Spleen (tissue), 11 donors: ENCODE data around the gene ATXN7. TPM values are rescaled to one million over a fixed set of nuclear protein-coding genes. Genes with fewer than 3 reads are reported as not detected.

Experiments used
- DNase-seq: peaks from one replicate; pipeline ENCODE4 v3.0.0-alpha.2; 2020
- H3K27ac ChIP-seq, 8 donors: fragments of 200-600 bp; sonication (generic) in 7 of 8; 1 replicate in 4 of 8; 2 replicates in 4 of 8; pipeline versions ENCODE4 v1.5.0 to v1.8.0; 2016 to 2021; ENCODE audit warnings: inconsistent platforms in 4 of 8, mild to moderate bottlenecking in 4 of 8, moderate library complexity in 1 of 8
- H3K27me3 ChIP-seq, 7 donors: fragments of 200-600 bp; sonication (generic) in 6 of 7; replicated peaks in 1 of 7; 1 replicate in 4 of 7; 2 replicates in 3 of 7; pipeline versions ENCODE4 v1.5.0 to v1.8.0; 2016 to 2021; ENCODE audit warnings: inconsistent platforms in 3 of 7, mild to moderate bottlenecking in 1 of 7
- H3K36me3 ChIP-seq, 6 donors: fragments of 200-600 bp; sonication (generic) in 5 of 6; 1 replicate in 4 of 6; 2 replicates in 2 of 6; pipeline versions ENCODE4 v1.5.0 to v1.8.0; 2016 to 2021; ENCODE audit warnings: inconsistent platforms in 2 of 6
- H3K4me1 ChIP-seq, 6 donors: fragments of 200-600 bp; sonication (generic) in 5 of 6; 1 replicate in 3 of 6; 2 replicates in 3 of 6; pipeline versions ENCODE4 v1.5.0 to v1.8.0; 2016 to 2021; ENCODE audit warnings: inconsistent platforms in 3 of 6
- H3K4me3 ChIP-seq, 8 donors: fragments of 200-600 bp; sonication (generic) in 7 of 8; 1 replicate in 4 of 8; 2 replicates in 4 of 8; pipeline versions ENCODE4 v1.5.0 to v1.8.0; 2016 to 2021; ENCODE audit warnings: inconsistent platforms in 4 of 8, mild to moderate bottlenecking in 4 of 8, moderate library complexity in 2 of 8
- H3K9me3 ChIP-seq, 8 donors: fragments of 200-600 bp; sonication (generic) in 7 of 8; 1 replicate in 4 of 8; 2 replicates in 4 of 8; pipeline versions ENCODE4 v1.5.0 to v1.8.0; 2016 to 2021; ENCODE audit warnings: inconsistent platforms in 4 of 8
- CTCF ChIP-seq, 11 experiments: fragments of 200-600 bp in 7 of 11; fragments of 450-650 bp in 4 of 11; sonication (generic) in 4 of 11; IDR thresholded peaks in 8 of 11; conservative IDR thresholded peaks in 3 of 11; 1 replicate in 7 of 11; 2 replicates in 4 of 11; pipeline versions ENCODE4 v1.4.0 to v1.8.0; 2016 to 2021; ENCODE audit warnings: antibody characterized with exemption in 11 of 11, inconsistent platforms in 4 of 11, mild to moderate bottlenecking in 1 of 11
- POLR2A ChIP-seq, 3 donors: fragments of 450-650 bp; IDR thresholded peaks; one replicate each; pipeline ENCODE4 v1.5.1; 2017; ENCODE audit warnings: antibody characterized with exemption in 3 of 3, mild to moderate bottlenecking in 1 of 3
- POLR2AphosphoS5 ChIP-seq, 3 donors: sonication (generic); formaldehyde crosslinking; IDR thresholded peaks; one replicate each; pipeline ENCODE4 v1.5.1; 2017; ENCODE audit warnings: antibody characterized with exemption in 3 of 3
- WGBS, 5 donors: extraction: QIAGEN DNeasy Blood & Tissue Kit in 3 of 5; methylation state at CpG; one replicate each; pipeline versions ENCODE4 v1.1.5 to v1.1.7; 2013 to 2018; 5-methylcytosine and 5-hydroxymethylcytosine counted together
- intact Hi-C: fragments of 100-400 bp; cut with DNase I; formaldehyde crosslinking; loops from one replicate; pipeline ENCODE4 v1.15.0; 2023; ENCODE audit warnings: low total_unique reads
- polyA plus RNA-seq, 3 donors: library from polyadenylated mRNA; stranded (reverse); fragments of 200-250 nt; gene quantifications; one replicate each; pipeline ENCODE4 v1.2.1, GENCODE V29; 2013
- total RNA-seq, 7 donors: library from RNA; depleted of rRNA in 3 of 7; stranded (reverse); fragments of >200 nt in 3 of 7; fragmentation: NEBNext Ultra II Directional in 4 of 7; extraction: Animal tissue kit (Norgen Biotek cat#: 25700) in 4 of 7; gene quantifications; one replicate each; pipeline versions ENCODE4 v1.1.0 to v1.2.1, GENCODE V29; 2016 to 2021
- donor health status: healthy with polysubstance abuse.
- donor health status: DM: no; HTN: no; CAD: no; lungs with moderate emphysema.
- donor health status: DM: no; HTN: no; CAD: no.
- donor health status: Bipolar disorder and iron deficiency.
- donor health status: healthy.
- donor health status: DM: no; HTN: no; CAD: no.
- donor health status: DM: yes; HTN: yes; CAD: no.

The ATXN7 gene
- total and polyA plus RNA-seq, 10 donors, result 1.9 to 91.8 (median 54.7) TPM

- Histone ChIP-seq H3K36me3 (peaks cover 0 to 100% (median 83%) of the 10 kb centered on the region in 6 donors), H3K4me3 (no peak overlapping the region), H3K27ac (no peak overlapping the region), H3K9me3 (no peaks in the 10 kb centered on the region), H3K4me1 (peaks cover 0 to 20% (median 9%) of the 10 kb centered on the region in 6 donors), H3K27me3 (no peaks in the 10 kb centered on the region)
- 74 to 82% (median 78%) methylated on average over 4 of the region's 4 CpGs for WGBS, 5 donors
- no peak for DNase-seq
- intact Hi-C loops, result no loop called here
- TF ChIP-seq POLR2A (IDR thresholded peaks at IDR 0.05) (no peak), CTCF (IDR thresholded peaks at IDR 0.05 in 8 of 11, conservative IDR thresholded peaks at IDR 0.05 in 3 of 11) (no peak), POLR2AphosphoS5 (IDR thresholded peaks at IDR 0.05) (no peak)
Measured at GRCh38 chr3:63988943-63989342, 125.3 kb downstream of the ATXN7 start.

- H3K9me3 ChIP-seq, result no peaks in the 10 kb centered on the region
- H3K4me3 ChIP-seq, result no peak overlapping the region
- no peak overlapping the region for H3K27ac ChIP-seq
- intact Hi-C loops, result no loop called here
- 96 to 99% (median 97%) methylated on average over 14 of the region's 14 CpGs for WGBS, 5 donors
- H3K27me3 ChIP-seq, result no peaks in the 10 kb centered on the region
- peak; percentile 73 for DNase-seq
- H3K36me3 ChIP-seq, result peaks cover 0 to 100% (median 81%) of the 10 kb centered on the region in 6 donors
- TF ChIP-seq CTCF (IDR thresholded peaks at IDR 0.05 in 8 of 11, conservative IDR thresholded peaks at IDR 0.05 in 3 of 11) (no peak), POLR2AphosphoS5 (IDR thresholded peaks at IDR 0.05) (peak in 2 of 3 donors; percentile 23 to 59), POLR2A (IDR thresholded peaks at IDR 0.05) (no peak)
- peaks cover 0 to 31% (median 11%) of the 10 kb centered on the region in 6 donors for H3K4me1 ChIP-seq
Measured at GRCh38 chr3:63990204-63990603, 126.5 kb downstream of the ATXN7 start.

- Histone ChIP-seq H3K36me3 (peaks cover 0 to 100% (median 83%) of the 10 kb centered on the region in 6 donors), H3K27ac (no peak overlapping the region)
- intact Hi-C loops, result no loop called here
Measured at GRCh38 chr3:63990733-63991132, 127.1 kb downstream of the ATXN7 start.

GRCh38 chr3:63991666-63992065, 128.0 kb downstream of the ATXN7 start:
- Histone ChIP-seq H3K27ac (peak overlapping the region in 2 of 8 donors; percentile 13 to 47), H3K27me3 (no peaks in the 10 kb centered on the region), H3K4me1 (peaks cover 0 to 35% (median 11%) of the 10 kb centered on the region in 6 donors), H3K4me3 (no peak overlapping the region), H3K9me3 (no peaks in the 10 kb centered on the region), H3K36me3 (peaks cover 0 to 100% (median 84%) of the 10 kb centered on the region in 6 donors)
- intact Hi-C loops, result no loop called here
- WGBS, 5 donors, result 93 to 96% (median 95%) methylated on average over 3 of the region's 3 CpGs
- no peak for DNase-seq
- TF ChIP-seq POLR2AphosphoS5 (IDR thresholded peaks at IDR 0.05) (no peak), CTCF (IDR thresholded peaks at IDR 0.05 in 8 of 11, conservative IDR thresholded peaks at IDR 0.05 in 3 of 11) (no peak)

More at GRCh38 chr3:63990733-63991132, 127.1 kb downstream of the ATXN7 start:
- H3K9me3 ChIP-seq, result no peaks in the 10 kb centered on the region
- H3K4me1 ChIP-seq, result peaks cover 0 to 35% (median 11%) of the 10 kb centered on the region in 6 donors
- 94 to 96% (median 95%) methylated on average over 5 of the region's 5 CpGs for WGBS, 5 donors
- no peak overlapping the region for H3K4me3 ChIP-seq
- TF ChIP-seq POLR2A (IDR thresholded peaks at IDR 0.05) (no peak), POLR2AphosphoS5 (IDR thresholded peaks at IDR 0.05) (no peak), CTCF (IDR thresholded peaks at IDR 0.05 in 8 of 11, conservative IDR thresholded peaks at IDR 0.05 in 3 of 11) (no peak)
- DNase-seq, result no peak
- no peaks in the 10 kb centered on the region for H3K27me3 ChIP-seq
